HG03135 (cell line): ENCODE measurements around the gene USP10.

ENCODE experiments used
- ATAC-seq: cut with Tn5 transposase; IDR thresholded peaks from one replicate; pipeline ENCODE4 v1.9.1; 2021; ENCODE audit warnings: mild to moderate bottlenecking, moderate library complexity; ENCODE audit not compliant: unreplicated experiment

The USP10 gene

GRCh38 chr16:84749072-84749471 is 49.3 kb downstream of the USP10 start:
- no peak for ATAC-seq

GRCh38 chr16:84749815-84750214 is 50.0 kb downstream of the USP10 start:
- ATAC-seq = no peak

GRCh38 chr16:84750575-84750974 is 50.8 kb downstream of the USP10 start:
- ATAC-seq = no peak

GRCh38 chr16:84751241-84751640 is 51.4 kb downstream of the USP10 start:
- ATAC-seq = no peak

GRCh38 chr16:84751947-84752346 is 52.1 kb downstream of the USP10 start:
- no peak for ATAC-seq

- no peak for ATAC-seq
Observed at GRCh38 chr16:84752600-84752999, 52.8 kb downstream of the USP10 start.

- no peak for ATAC-seq
Observed at GRCh38 chr16:84753412-84754326, 53.9 kb downstream of the USP10 start.

GRCh38 chr16:84754353-84754856 is 54.6 kb downstream of the USP10 start:
- ATAC-seq = no peak

GRCh38 chr16:84754956-84755672 is 55.3 kb downstream of the USP10 start:
- no peak for ATAC-seq

GRCh38 chr16:84756830-84757229 is 57.0 kb downstream of the USP10 start:
- no peak for ATAC-seq

- no peak for ATAC-seq
Observed at GRCh38 chr16:84758627-84759026, 58.8 kb downstream of the USP10 start.

- no peak for ATAC-seq
Observed at GRCh38 chr16:84759061-84759460, 59.3 kb downstream of the USP10 start.

GRCh38 chr16:84759906-84760305 is 60.1 kb downstream of the USP10 start:
- ATAC-seq = no peak

GRCh38 chr16:84761448-84762368 is 61.9 kb downstream of the USP10 start:
- no peak for ATAC-seq

- no peak for ATAC-seq
Observed at GRCh38 chr16:84763164-84763563, 63.4 kb downstream of the USP10 start.

GRCh38 chr16:84763629-84764028 is 63.8 kb downstream of the USP10 start:
- ATAC-seq = no peak

- no peak for ATAC-seq
Observed at GRCh38 chr16:84764970-84765369, 65.2 kb downstream of the USP10 start.

- ATAC-seq = no peak
Observed at GRCh38 chr16:84765616-84766580, 66.1 kb downstream of the USP10 start.

- no peak for ATAC-seq
Observed at GRCh38 chr16:84766978-84767773, 67.4 kb downstream of the USP10 start.
